SH-SY5Y (cell line): Measurements from ENCODE around the gene RPL27A.

Experiments used
- GATA2 ChIP-seq: IDR thresholded peaks from 2 replicates; pipeline ENCODE4 v1.6.1; 2011; ENCODE audit warnings: mild to moderate bottlenecking, low read depth, low read length
- GATA3 ChIP-seq: IDR thresholded peaks from 2 replicates; pipeline ENCODE4 v1.6.1; 2011; ENCODE audit warnings: low read depth, mild to moderate bottlenecking, low read length, moderate library complexity

RPL27A gene

DNA sequence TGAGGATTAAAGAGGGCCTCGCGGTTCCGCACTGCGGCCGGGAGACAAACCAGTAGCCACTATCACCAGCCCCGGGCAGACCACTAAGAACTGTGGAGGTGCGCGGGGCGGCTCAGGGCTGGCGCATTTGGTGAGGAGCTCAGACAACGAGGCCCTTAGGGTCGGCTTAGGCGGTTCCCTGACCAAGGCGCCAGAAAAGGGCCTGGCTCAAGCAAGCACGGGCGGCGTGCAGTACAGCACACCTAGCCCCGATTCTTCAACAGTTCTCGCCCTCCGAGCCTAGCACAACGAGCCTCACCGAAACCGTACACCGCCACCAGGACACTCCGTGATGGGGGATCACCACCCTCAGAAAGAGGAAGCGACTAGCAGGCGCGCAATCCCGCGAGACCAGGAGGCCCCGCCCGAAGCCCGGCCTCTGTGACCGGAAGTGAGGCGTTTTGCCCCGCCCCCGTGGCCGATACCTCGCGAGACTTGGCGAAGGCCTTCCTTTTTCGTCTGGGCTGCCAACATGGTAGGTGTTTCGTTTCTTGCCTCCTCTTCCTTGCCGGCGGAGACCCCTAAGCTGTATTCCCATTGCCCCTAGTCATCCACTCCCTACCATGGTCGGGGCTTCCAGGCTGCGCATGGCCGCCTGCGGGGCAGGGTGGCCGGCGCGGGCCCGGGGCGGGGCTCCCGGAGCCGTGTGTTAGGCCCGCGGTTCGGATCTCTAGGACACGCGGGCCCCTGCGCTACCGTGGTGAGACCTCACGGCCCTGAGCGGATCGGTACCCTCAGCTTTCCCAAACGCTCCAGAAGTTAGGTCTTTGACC is at the start of gene RPL27A, which contains the start of gene TRIM66:
Gene RPL27A (plus strand): TSS at position 490 of the 812 bp plus-strand sequence. CDS start 22 bp downstream, at position 512.
Gene TRIM66 (minus strand): TSS at position 363 of the 812 bp plus-strand sequence. CDS start 10,391 bp downstream, outside the sequence.
- TF ChIP-seq GATA2 (no peak), GATA3 (no peak)

- TF ChIP-seq GATA2, result no peak
- TF ChIP-seq GATA3, result no peak
These were observed 48.1 kb upstream of the RPL27A start for GRCh38 chr11:8634498-8634897.

- no peak for TF ChIP-seq GATA2
- no peak for TF ChIP-seq GATA3
These were observed 46.5 kb upstream of the RPL27A start for GRCh38 chr11:8636127-8636526.

GRCh38 chr11:8638300-8638699 is 44.3 kb upstream of the RPL27A start:
- no peak for TF ChIP-seq GATA3
- no peak for TF ChIP-seq GATA2

GRCh38 chr11:8639655-8640054 is 42.9 kb upstream of the RPL27A start:
- TF ChIP-seq GATA2 (peak; percentile 82; the same call in 1 of the 2 replicates), GATA3 (0 out of 2 replicates have a peak, but pooled peaks have one; percentile 39)

DNA sequence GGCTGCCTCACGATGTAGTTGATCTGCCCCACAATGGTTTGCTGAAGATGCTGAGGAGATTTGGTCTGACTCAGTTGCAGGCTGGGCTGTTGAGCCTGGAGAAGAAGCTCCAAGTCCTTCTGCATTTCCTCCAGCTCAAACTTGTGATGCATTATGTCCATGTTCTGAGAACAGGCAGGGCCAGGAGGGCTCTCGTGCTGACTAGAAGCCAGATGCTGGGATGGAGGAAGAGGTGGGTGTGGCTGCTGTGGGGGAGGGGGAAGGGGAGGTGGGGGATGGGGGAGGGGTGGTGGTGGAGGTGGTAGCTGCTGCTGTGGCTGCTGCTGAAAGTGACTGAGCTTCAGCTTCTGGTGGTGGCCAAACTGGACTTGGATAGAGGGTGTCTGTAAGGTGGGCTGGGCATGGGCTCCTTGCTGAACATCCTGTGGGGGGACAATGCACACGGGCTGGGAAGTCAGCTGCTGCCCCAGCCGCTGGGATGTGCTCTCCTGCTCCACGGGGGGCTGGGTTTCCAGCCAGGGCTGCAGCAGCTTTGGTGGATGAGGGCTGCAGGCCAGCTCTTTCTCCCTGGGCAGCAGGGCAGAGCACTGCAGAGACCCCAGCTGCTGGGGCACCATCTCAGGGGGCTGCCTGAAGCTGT is 42.2 kb upstream of the RPL27A start:
- TF ChIP-seq GATA2 (no peak), GATA3 (no peak)

DNA sequence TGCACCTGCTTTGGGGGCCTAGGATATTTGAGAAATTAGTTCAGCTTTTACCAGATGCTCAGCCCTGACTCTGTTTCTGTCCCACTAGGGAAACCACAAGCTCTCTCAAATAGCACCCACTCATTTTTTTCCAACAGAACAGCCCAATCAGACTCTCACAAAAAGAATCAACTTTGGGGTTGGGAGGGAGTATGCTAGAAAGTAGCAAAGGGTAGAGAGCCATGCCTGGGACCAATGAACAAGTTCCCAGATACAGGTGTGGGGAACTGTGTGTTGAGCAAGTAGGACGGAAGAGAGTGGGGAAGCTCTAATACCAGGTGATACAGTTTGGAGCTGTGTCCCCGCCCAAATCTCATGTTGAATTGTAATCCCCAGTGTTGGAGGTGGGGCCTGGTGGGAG is 41.3 kb upstream of the RPL27A start:
- no peak for TF ChIP-seq GATA3
- no peak for TF ChIP-seq GATA2

DNA sequence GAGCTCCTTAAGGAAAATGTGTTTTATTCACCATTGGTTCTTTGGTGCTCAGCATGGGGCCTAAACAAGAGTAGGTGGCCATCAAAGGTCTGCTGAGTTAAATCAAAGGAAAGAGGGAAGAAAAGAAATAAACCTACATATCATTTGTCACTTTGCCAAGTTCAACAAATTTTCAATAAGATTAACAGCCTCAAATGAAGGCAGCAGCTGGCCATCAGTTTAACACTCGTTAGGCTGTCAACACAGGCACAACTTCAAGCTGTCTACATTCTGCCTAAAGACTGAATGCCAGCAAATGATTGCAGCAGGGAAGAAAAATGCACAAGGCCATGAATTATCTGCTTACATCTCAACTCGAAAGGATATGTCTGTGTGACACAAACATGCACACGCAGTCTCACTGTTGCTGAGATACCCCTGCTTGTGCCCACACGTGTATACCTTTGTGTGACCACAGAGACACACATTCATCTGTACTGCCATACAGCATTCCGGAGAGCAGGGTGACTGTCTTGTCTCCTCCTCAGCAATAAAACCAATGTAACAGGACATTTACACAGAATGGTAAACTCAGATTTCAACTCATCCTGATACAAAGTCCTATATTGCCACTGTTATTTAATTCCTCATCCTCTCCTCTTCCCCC is 40.3 kb upstream of the RPL27A start:
- no peak for TF ChIP-seq GATA3
- no peak for TF ChIP-seq GATA2

GRCh38 chr11:8646873-8647272 is 35.7 kb upstream of the RPL27A start:
- TF ChIP-seq GATA2, result no peak
- TF ChIP-seq GATA3, result no peak

GRCh38 chr11:8649361-8649760 is 33.2 kb upstream of the RPL27A start:
- TF ChIP-seq GATA3, result no peak
- no peak for TF ChIP-seq GATA2

DNA sequence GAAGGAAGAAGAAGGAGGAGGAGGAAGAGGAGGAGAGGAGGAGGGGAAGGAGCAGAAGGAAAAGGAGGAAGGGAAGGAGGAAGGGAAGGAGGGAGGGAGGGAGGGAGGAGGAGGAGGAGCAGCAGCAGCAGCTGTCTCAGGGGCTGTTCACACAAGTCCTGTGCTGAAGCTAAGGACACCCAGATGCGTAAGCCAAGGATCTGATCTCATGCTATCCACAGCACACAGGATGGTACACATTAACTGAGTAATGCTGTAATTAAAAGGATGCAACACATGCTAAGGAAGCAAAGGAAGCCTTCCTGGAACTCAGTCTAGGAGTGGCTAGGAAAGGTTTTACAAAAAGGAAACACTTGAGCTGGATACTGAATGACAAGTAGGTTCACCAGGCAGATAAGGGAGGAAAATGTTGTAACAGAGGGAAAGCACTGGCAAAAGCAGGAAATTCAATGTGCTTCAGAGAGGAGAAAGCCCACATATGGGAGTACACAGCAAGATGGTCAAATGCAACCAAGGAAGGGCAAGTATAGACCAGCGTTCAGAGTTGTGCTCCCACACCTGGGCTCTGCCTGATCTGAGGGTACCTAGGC is 32.1 kb upstream of the RPL27A start:
- TF ChIP-seq GATA3, result no peak
- TF ChIP-seq GATA2, result no peak

- no peak for TF ChIP-seq GATA3
- TF ChIP-seq GATA2, result no peak
These were observed 30.5 kb upstream of the RPL27A start for GRCh38 chr11:8652140-8652539.

- no peak for TF ChIP-seq GATA2
- TF ChIP-seq GATA3, result no peak
These were observed 28.1 kb upstream of the RPL27A start for GRCh38 chr11:8654503-8654902.

DNA sequence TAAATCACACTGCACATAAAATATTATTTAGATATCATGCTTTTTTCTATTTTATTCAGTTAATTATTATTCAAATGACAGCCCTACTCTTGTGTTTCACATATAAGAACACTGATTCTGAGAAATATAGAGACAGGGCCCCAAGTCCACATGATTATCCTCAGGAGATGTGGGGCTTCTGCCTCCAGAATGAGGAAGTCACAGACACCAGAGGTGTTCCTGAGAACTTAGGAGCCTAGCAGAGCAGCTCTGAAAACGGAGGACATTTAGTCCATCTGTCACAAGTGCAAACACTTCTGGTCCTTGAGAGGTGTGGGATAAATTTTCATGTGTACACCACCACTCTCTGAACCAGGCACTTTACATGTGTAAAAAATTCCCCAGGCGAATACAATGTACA is 26.3 kb upstream of the RPL27A start:
- no peak for TF ChIP-seq GATA3
- no peak for TF ChIP-seq GATA2
